ENCODE results near the gene UBA5. TPM values are rescaled to one million over a fixed set of nuclear protein-coding genes. Genes with fewer than 3 reads are reported as not detected.
A peak's percentile ranks its signal among the peaks of the same experiment; 100 is the strongest.

UBA5 gene
- total RNA-seq, 1 donor from 2014 or later = 19.9 TPM

DNA sequence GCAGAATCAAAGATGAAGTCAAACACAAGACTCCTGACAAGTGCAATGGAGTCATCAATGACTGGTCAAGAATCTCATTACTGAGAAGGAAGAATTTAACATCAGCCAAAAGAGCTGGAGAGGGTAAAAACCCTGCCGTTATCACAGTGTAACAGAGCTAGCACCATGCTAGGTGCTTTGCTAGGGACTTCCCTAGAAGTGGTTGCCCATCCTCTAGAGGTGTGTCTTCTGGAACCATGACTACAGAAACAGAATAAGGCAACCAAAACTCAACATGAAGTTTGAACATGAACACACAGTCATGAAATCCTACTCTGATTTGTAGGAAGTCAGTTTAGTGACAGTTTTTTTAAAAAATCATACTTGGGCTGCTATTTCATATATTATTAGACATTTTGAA is 10.0 kb upstream of the UBA5 start:
- no peak for DNase-seq (ENCODE audit: low read depth)
- no peak overlapping the region for H3K4me3 ChIP-seq (ENCODE audit: low read depth, low read length)
- TF ChIP-seq, protein P1, sequence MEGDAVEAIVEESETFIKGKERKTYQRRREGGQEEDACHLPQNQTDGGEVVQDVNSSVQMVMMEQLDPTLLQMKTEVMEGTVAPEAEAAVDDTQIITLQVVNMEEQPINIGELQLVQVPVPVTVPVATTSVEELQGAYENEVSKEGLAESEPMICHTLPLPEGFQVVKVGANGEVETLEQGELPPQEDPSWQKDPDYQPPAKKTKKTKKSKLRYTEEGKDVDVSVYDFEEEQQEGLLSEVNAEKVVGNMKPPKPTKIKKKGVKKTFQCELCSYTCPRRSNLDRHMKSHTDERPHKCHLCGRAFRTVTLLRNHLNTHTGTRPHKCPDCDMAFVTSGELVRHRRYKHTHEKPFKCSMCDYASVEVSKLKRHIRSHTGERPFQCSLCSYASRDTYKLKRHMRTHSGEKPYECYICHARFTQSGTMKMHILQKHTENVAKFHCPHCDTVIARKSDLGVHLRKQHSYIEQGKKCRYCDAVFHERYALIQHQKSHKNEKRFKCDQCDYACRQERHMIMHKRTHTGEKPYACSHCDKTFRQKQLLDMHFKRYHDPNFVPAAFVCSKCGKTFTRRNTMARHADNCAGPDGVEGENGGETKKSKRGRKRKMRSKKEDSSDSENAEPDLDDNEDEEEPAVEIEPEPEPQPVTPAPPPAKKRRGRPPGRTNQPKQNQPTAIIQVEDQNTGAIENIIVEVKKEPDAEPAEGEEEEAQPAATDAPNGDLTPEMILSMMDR (conservative IDR thresholded peaks at IDR 0.05; ENCODE audit: low read depth, low read length) = no peak

DNA sequence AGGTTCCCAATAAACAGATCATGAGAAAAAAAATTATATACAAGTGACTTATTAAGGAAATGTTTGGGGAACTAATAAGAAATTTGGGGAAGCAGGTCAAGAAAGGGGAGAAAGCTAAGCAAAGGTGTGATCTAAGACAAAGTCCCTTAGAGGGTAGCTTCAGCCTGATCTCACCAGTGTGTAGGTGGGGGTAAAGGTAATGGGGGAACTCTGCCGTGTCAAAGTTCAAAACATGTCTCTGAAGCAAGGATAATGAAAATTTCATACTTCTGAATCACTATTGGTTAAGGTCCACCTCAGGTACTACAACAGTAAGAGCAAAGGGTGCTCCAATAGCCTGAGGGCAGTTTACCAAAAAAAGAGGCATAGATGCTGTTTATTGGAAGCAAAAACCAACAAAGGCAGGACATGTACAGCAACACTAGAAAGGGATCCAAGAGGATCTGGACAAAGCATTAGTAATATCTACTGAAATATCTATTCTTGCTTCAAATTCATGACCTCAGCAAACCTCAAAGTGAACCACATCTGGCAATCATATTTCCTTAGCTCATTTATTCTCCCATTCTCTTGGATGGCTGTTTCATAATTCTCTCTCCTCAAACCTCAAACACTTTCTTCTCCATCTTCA is 7.4 kb upstream of the UBA5 start:
- no peak for DNase-seq (ENCODE audit: low read depth)
- TF ChIP-seq, protein P1 (conservative IDR thresholded peaks at IDR 0.05; ENCODE audit: low read depth, low read length) = no peak
- H3K4me3 ChIP-seq (ENCODE audit: low read depth, low read length) = no peak overlapping the region

DNA sequence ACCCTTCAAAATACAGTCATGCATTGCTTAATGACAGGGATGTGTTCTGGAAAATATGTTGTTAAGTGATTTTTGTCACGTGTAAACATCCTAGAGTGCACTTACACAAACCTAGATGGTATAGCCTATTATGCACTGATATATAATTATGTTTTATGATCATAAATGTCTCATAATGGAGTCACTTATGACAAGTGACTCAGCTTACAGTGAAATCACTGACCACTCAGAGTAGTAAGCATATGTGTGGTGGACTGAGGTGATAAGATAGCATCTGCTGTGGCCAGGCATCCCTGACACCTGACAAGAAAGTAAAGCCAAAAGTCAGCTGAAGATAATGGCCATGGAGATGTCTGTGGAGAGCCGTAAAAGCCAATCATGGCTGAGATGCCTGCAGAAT is 5.9 kb upstream of the UBA5 start:
- DNase-seq (ENCODE audit: low read depth) = no peak
- no peak overlapping the region for H3K4me3 ChIP-seq (ENCODE audit: low read depth, low read length)
- TF ChIP-seq, protein P1 (conservative IDR thresholded peaks at IDR 0.05; ENCODE audit: low read depth, low read length) = no peak

DNA sequence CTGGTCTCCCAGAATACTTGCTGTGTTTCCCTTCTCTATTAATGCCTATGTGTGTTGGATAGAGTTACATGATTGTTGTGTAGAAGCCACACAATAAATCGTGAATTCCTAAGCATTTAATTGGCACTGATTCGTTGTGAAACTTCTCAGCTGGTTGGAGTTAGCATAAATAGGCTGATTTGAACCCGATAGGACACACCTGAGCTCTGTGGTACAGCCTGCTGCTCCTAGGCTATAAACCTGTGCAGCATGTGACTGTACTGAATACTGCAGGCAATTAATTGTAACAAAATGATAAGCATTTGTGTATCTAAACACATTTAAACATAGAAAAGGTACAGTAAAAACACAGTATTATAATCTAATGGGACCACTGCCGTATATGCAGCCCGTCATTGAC is 5.4 kb upstream of the UBA5 start:
- no peak for DNase-seq (ENCODE audit: low read depth)
- TF ChIP-seq, protein P1 (conservative IDR thresholded peaks at IDR 0.05; ENCODE audit: low read depth, low read length) = no peak
- H3K4me3 ChIP-seq (ENCODE audit: low read depth, low read length) = no peak overlapping the region

DNA sequence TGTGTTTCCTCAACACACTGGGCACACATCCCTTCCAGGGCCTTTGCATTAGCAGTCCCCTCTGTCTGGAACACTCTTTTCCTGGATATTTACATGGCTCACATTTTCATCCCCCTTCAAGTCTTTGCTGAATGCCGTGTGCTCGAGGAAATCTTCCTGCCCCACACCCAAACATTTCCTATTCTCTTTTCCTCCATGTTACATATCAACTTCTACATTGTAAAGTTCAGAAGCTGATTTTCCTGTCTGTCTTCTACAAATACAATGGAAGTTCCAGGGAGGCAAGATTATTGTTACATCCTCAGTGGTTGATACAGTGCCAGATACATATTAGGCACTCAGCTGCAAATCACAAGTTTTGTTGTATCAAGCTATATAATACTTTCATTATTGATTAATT is 4.7 kb upstream of the UBA5 start:
- TF ChIP-seq, protein P1 (conservative IDR thresholded peaks at IDR 0.05; ENCODE audit: low read depth, low read length) = no peak
- DNase-seq (ENCODE audit: low read depth) = no peak

DNA sequence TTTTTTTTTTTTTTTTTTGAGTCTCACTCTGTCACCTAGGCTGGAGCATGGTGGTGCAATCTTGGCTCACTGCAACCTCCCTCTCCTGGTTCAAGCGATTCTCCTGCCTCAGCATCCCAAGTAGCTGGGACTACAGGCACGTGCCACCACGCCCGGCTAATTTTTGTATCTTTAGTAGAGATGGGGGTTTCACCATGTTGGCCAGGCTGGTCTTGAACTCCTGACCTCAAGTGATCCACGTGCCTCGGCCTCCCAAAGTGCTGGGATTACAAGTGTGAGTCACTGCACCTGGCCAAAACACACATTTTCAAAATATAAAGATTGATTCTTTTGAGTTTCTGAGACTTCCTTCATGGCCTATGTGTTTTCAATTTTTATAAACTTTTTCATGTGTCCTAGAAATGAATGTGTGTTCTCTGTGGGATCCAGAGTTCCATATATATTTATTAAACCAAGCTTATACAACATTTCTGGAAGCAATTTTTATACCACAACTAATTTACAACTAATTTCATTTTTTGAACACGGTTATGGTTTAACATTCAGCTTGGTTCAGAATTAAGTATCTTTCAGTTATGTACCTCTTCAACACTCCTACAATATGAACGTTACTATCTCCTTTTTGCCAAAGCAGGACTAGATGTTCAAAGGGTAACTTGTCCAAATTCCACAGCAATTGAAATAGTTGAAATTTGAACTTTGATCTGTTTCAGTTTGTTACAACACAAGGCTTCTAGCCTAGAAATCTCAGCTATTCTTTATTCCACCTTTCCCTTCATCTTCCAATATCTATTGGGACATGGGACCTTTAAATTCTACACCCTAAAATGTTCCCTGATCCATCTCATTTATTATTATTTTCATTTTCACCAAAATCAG is 2.0 kb upstream of the UBA5 start:
- TF ChIP-seq, protein P1 (conservative IDR thresholded peaks at IDR 0.05; ENCODE audit: low read depth, low read length) = no peak
- H3K4me3 ChIP-seq (ENCODE audit: low read depth, low read length) = peak overlapping the region; percentile 89
- no peak for DNase-seq (ENCODE audit: low read depth)

More for the DNA sequence above, 4.7 kb upstream of the UBA5 start:
- H3K4me3 ChIP-seq (ENCODE audit: low read depth, low read length) = no peak overlapping the region
